HepG2 (cell line): ENCODE measurements around the gene ADGRG1. TPM values are rescaled to one million over a fixed set of nuclear protein-coding genes. Genes with fewer than 3 reads are reported as not detected.

Experiments
- ATF7-NPFF ChIP-seq: sonication (generic); formaldehyde crosslinking; IDR thresholded peaks from 2 replicates; pipeline ENCODE4 v1.8.1; 2023; ENCODE audit warnings: mild to moderate bottlenecking, low read depth, missing genetic modification reagents, moderate library complexity
- HNRNPK ChIP-seq: fragments of 200-400 bp; formaldehyde crosslinking; IDR thresholded peaks from 2 replicates; pipeline ENCODE4 v1.6.1; 2018; ENCODE audit warnings: low read length, low read depth, moderate library complexity, mild to moderate bottlenecking; ENCODE audit not compliant: poor library complexity, severe bottlenecking
- IRF2 ChIP-seq: IDR thresholded peaks from 2 replicates; pipeline ENCODE4 v1.6.1; 2018; ENCODE audit warnings: missing genetic modification reagents, missing compliant biosample characterization
- MTA3 ChIP-seq: sonication (generic); formaldehyde crosslinking; IDR thresholded peaks from 2 replicates; pipeline ENCODE4 v1.4.0; 2020; ENCODE audit warnings: missing genetic modification reagents
- SRY ChIP-seq: sonication (generic); formaldehyde crosslinking; IDR thresholded peaks from 2 replicates; pipeline ENCODE4 v1.8.0; 2022; ENCODE audit warnings: mild to moderate bottlenecking, missing genetic modification reagents
- TOPORS ChIP-seq: sonication (generic); formaldehyde crosslinking; IDR thresholded peaks from 2 replicates; pipeline ENCODE4 v1.8.0; 2023; ENCODE audit warnings: mild to moderate bottlenecking, missing genetic modification reagents
- TSC22D2 ChIP-seq: sonication (generic); formaldehyde crosslinking; IDR thresholded peaks from 2 replicates; pipeline ENCODE4 v1.5.1; 2020; ENCODE audit warnings: missing genetic modification reagents, mild to moderate bottlenecking, borderline replicate concordance
- ZFP90 ChIP-seq: sonication (generic); formaldehyde crosslinking; IDR thresholded peaks from 2 replicates; pipeline ENCODE4 v1.8.0; 2022; ENCODE audit warnings: missing genetic modification reagents, mild to moderate bottlenecking, inconsistent platforms, borderline replicate concordance
- ZMYM3 ChIP-seq: sonication (generic); formaldehyde crosslinking; IDR thresholded peaks from 2 replicates; pipeline ENCODE4 v1.5.1; 2020; ENCODE audit warnings: mild to moderate bottlenecking, missing genetic modification reagents
- ZNF329 ChIP-seq: sonication (generic); formaldehyde crosslinking; IDR thresholded peaks from 2 replicates; pipeline ENCODE4 v1.9.0; 2021; ENCODE audit warnings: low read depth, mild to moderate bottlenecking, missing genetic modification reagents
- ZNF547 ChIP-seq: sonication (generic); formaldehyde crosslinking; IDR thresholded peaks from 2 replicates; pipeline ENCODE4 v1.5.1; 2020; ENCODE audit warnings: mild to moderate bottlenecking, missing genetic modification reagents
- ZNF549 ChIP-seq: sonication (generic); formaldehyde crosslinking; IDR thresholded peaks from 2 replicates; pipeline ENCODE4 v1.5.0; 2020; ENCODE audit warnings: missing genetic modification reagents
- ZNF788 ChIP-seq: sonication (generic); formaldehyde crosslinking; IDR thresholded peaks from 2 replicates; pipeline ENCODE4 v1.5.0; 2020; ENCODE audit warnings: mild to moderate bottlenecking, missing genetic modification reagents, borderline replicate concordance
- ZNF878 ChIP-seq: sonication (generic); formaldehyde crosslinking; IDR thresholded peaks from 2 replicates; pipeline ENCODE4 v1.8.1; 2023; ENCODE audit warnings: mild to moderate bottlenecking, missing genetic modification reagents, moderate library complexity
- polyA plus RNA-seq, 8 experiments: library from polyadenylated mRNA; depleted of rRNA in 3 of 8; stranded (reverse) in 7 of 8; unstranded in 1 of 8; fragments of >200 nt; fragmentation: Illumina TruSeq in 4 of 8; extraction: Trizol in 4 of 8; gene quantifications; 2 replicates each; pipeline versions ENCODE4 v1.2.1 to v1.2.3, GENCODE V29; 2011 to 2016; ENCODE audit warnings: low read depth in 4 of 8, missing spikeins in 1 of 8, mixed read lengths in 1 of 8; ENCODE audit not compliant: insufficient read depth in 1 of 8
- total RNA-seq, 5 experiments: library from RNA; depleted of rRNA; stranded (reverse); fragments of >200 nt; fragmentation: Illumina TruSeq; extraction: Trizol; gene quantifications; 2 replicates each; pipeline ENCODE4 v1.2.3, GENCODE V29; 2016; ENCODE audit warnings: low read depth in 1 of 5
- TF ChIP-seq, protein P1 (sequence below): sonication (generic); formaldehyde crosslinking; conservative IDR thresholded peaks from 2 replicates; pipeline ENCODE4 v1.4.0; 2020; ENCODE audit warnings: mild to moderate bottlenecking, missing genetic modification reagents, moderate library complexity
- TF ChIP-seq, protein P2 (sequence below): sonication (generic); formaldehyde crosslinking; IDR thresholded peaks from 2 replicates; pipeline ENCODE4 v1.8.0; 2022; ENCODE audit warnings: low read depth, missing genetic modification reagents
- TF ChIP-seq, protein P3 (sequence below): sonication (generic); formaldehyde crosslinking; IDR thresholded peaks from 2 replicates; pipeline ENCODE4 v1.8.1; 2023; ENCODE audit warnings: mild to moderate bottlenecking, moderate library complexity, missing genetic modification reagents
- TF ChIP-seq, protein P4 (sequence below): IDR thresholded peaks from 2 replicates; pipeline ENCODE4 v1.6.1; 2016; ENCODE audit warnings: low read depth, control low read depth
- TF ChIP-seq, protein P5 (sequence below): IDR thresholded peaks from 2 replicates; pipeline ENCODE4 v1.6.1; 2016; ENCODE audit warnings: missing genetic modification reagents, missing compliant biosample characterization

Gene ADGRG1
- total and polyA plus RNA-seq, 2 of the 13 experiments (the other 11 are each of a cell fraction or from before 2014, with no cell fraction given), result 2.7 to 5.9 TPM

DNA sequence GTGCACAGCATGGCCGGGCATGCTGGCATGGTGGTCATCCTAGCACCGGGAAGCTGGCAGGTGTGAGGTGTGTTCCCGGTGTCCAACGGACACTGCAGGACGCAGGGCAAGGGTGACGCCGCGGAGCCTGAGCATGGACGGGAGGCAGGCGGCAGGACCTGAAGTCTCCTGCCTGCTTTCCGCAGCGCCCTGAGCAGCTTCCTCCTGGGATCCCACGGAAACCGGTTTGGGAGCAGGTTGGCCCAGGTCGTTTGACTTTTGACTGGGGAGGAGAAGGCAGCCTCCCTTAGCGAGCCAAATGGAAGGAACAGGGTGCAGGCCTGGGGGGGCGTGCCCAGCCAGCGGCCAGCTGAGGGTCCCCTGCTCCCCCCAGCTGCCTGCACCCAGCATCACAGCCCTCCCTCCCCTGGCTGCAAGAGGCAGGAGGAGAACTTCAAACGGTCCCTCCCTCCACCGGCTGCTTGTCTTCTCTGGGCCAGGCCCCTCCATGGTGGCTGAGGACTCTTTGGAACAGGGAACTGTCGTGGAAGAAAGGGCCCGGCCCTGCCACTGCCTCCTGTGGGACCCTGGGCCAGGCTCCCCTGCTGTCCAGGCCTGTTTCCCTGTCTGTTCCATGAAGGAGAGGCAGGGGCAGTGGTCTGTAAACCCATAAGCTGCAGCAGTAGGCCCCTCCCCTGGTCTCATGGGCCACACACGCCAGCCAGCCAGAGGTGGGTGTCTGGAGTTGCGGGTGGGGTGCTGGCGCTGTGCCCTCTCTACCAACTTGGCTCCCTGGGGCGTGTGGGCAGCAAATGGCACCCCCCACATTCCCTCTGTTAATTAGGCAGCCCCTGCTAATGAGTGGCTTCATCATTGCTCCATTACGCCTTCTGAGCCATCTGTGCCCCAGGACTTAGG lies 7.8 kb upstream of the ADGRG1 start (continued):
- TF ChIP-seq, protein P1, sequence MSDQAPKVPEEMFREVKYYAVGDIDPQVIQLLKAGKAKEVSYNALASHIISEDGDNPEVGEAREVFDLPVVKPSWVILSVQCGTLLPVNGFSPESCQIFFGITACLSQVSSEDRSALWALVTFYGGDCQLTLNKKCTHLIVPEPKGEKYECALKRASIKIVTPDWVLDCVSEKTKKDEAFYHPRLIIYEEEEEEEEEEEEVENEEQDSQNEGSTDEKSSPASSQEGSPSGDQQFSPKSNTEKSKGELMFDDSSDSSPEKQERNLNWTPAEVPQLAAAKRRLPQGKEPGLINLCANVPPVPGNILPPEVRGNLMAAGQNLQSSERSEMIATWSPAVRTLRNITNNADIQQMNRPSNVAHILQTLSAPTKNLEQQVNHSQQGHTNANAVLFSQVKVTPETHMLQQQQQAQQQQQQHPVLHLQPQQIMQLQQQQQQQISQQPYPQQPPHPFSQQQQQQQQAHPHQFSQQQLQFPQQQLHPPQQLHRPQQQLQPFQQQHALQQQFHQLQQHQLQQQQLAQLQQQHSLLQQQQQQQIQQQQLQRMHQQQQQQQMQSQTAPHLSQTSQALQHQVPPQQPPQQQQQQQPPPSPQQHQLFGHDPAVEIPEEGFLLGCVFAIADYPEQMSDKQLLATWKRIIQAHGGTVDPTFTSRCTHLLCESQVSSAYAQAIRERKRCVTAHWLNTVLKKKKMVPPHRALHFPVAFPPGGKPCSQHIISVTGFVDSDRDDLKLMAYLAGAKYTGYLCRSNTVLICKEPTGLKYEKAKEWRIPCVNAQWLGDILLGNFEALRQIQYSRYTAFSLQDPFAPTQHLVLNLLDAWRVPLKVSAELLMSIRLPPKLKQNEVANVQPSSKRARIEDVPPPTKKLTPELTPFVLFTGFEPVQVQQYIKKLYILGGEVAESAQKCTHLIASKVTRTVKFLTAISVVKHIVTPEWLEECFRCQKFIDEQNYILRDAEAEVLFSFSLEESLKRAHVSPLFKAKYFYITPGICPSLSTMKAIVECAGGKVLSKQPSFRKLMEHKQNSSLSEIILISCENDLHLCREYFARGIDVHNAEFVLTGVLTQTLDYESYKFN (CRISPR knock-in tag), result no peak
- TF ChIP-seq ATF7-NPFF (0 out of 2 replicates have a peak, but pooled peaks have one; percentile 46), ZNF329 (no peak), ZNF788 (CRISPR knock-in tag) (no peak), TSC22D2 (CRISPR knock-in tag) (no peak), ZMYM3 (CRISPR knock-in tag) (peak; percentile 39; the same call in 1 of the 2 replicates), SRY (CRISPR knock-in tag) (0 out of 2 replicates have a peak, but pooled peaks have one; percentile 83), ZNF547 (CRISPR knock-in tag) (0 out of 2 replicates have a peak, but pooled peaks have one; percentile 8), ZNF878 (no peak), MTA3 (CRISPR knock-in tag) (no peak), IRF2 (CRISPR knock-in tag) (no peak), ZFP90 (CRISPR knock-in tag) (no peak), HNRNPK (no peak), TOPORS (CRISPR knock-in tag) (no peak), ZNF549 (CRISPR knock-in tag) (no peak)
- TF ChIP-seq, protein P2, sequence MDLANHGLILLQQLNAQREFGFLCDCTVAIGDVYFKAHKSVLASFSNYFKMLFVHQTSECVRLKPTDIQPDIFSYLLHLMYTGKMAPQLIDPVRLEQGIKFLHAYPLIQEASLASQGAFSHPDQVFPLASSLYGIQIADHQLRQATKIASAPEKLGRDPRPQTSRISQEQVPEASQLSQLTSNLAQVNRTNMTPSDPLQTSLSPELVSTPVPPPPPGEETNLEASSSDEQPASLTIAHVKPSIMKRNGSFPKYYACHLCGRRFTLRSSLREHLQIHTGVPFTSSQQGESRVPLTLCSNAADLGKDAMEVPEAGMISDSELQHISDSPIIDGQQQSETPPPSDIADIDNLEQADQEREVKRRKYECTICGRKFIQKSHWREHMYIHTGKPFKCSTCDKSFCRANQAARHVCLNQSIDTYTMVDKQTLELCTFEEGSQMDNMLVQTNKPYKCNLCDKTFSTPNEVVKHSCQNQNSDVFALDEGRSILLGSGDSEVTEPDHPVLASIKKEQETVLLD (CRISPR knock-in tag), result no peak
- TF ChIP-seq, protein P3, sequence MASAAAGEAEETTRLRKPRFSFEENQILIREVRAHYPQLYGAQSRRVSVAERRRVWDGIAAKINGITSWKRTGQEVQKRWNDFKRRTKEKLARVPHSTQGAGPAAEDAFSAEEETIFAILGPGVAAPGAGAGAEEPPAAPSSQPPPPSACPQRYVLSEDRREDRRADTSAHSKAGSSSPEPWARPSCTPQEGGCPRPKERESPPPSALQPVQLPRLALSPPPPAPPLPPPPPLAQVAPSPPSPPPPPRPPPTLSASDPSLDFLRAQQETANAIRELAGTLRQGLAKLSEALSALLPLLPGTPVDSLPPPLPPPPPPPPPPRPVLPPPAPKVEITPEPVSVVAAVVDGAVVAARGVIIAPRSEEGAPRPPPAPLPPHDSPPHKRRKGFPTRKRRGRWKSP (CRISPR knock-in tag), result no peak
- TF ChIP-seq, protein P4, sequence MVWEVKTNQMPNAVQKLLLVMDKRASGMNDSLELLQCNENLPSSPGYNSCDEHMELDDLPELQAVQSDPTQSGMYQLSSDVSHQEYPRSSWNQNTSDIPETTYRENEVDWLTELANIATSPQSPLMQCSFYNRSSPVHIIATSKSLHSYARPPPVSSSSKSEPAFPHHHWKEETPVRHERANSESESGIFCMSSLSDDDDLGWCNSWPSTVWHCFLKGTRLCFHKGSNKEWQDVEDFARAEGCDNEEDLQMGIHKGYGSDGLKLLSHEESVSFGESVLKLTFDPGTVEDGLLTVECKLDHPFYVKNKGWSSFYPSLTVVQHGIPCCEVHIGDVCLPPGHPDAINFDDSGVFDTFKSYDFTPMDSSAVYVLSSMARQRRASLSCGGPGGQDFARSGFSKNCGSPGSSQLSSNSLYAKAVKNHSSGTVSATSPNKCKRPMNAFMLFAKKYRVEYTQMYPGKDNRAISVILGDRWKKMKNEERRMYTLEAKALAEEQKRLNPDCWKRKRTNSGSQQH, result no peak
- TF ChIP-seq, protein P5, sequence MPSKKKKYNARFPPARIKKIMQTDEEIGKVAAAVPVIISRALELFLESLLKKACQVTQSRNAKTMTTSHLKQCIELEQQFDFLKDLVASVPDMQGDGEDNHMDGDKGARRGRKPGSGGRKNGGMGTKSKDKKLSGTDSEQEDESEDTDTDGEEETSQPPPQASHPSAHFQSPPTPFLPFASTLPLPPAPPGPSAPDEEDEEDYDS, result no peak
